Measurements from ENCODE around the gene INO80E.

The INO80E gene

GRCh38 chr16:30002614-30003346 lies 6.7 kb downstream of the INO80E start:
- H3K27me3 ChIP-seq (replicated peaks; ENCODE audit: insufficient read depth, low read length), result peaks cover 5% of the 10 kb centered on the region; the same call in 1 of the 2 replicates
- H4K20me1 ChIP-seq (ENCODE audit: insufficient read depth, low read length), result no peaks in the 10 kb centered on the region
- H3K9me2 ChIP-seq (replicated peaks; ENCODE audit: insufficient read depth, low read length), result no peaks in the 10 kb centered on the region
- no peaks in the 10 kb centered on the region for H3K9me3 ChIP-seq (replicated peaks; ENCODE audit: insufficient read depth, low read length)
- H3F3A ChIP-seq (ENCODE audit: insufficient read depth, low read length), result no peaks in the 10 kb centered on the region
- H3K4me1 ChIP-seq (ENCODE audit: low read length), result no peaks in the 10 kb centered on the region
- no peak for DNase-seq
- H3K79me2 ChIP-seq (ENCODE audit: low read length), result no peaks in the 10 kb centered on the region
- no peaks in the 10 kb centered on the region for H3K36me3 ChIP-seq (replicated peaks; ENCODE audit: insufficient read depth, low read length)
- TF ChIP-seq EZH2 (optimal IDR thresholded peaks at IDR 0.05; ENCODE audit: low read depth, low read length) (no peak), CTCF (IDR thresholded peaks at IDR 0.05; ENCODE audit: low read length) (no peak), EZH2phosphoT487 (IDR thresholded peaks at IDR 0.05; ENCODE audit: low read length) (no peak)
- H3K9ac ChIP-seq (ENCODE audit: low read length), result no peak overlapping the region
- H3K4me3 ChIP-seq (ENCODE audit: low read length), result no peak overlapping the region
- no peak overlapping the region for H3K4me2 ChIP-seq (ENCODE audit: low read depth, low read length)
- H3K27ac ChIP-seq (ENCODE audit: low read length), result no peak overlapping the region
- no peak overlapping the region for H2AFZ ChIP-seq (ENCODE audit: low read length)

GRCh38 chr16:30003670-30004423 lies 7.8 kb downstream of the INO80E start:
- no peaks in the 10 kb centered on the region for H3K36me3 ChIP-seq (replicated peaks; ENCODE audit: insufficient read depth, low read length)
- no peaks in the 10 kb centered on the region for H3K4me1 ChIP-seq (ENCODE audit: low read length)
- H4K20me1 ChIP-seq (ENCODE audit: insufficient read depth, low read length), result no peaks in the 10 kb centered on the region

GRCh38 chr16:30004424-30004776 lies 8.4 kb downstream of the INO80E start:
- H3K4me3 ChIP-seq (ENCODE audit: low read length), result no peak overlapping the region
- no peak overlapping the region for H3K4me2 ChIP-seq (ENCODE audit: low read depth, low read length)
- H4K20me1 ChIP-seq (ENCODE audit: insufficient read depth, low read length), result no peaks in the 10 kb centered on the region
- no peak overlapping the region for H3K27ac ChIP-seq (ENCODE audit: low read length)
- H3K9me3 ChIP-seq (replicated peaks; ENCODE audit: insufficient read depth, low read length), result no peaks in the 10 kb centered on the region
- H2AFZ ChIP-seq (ENCODE audit: low read length), result no peak overlapping the region
- no peaks in the 10 kb centered on the region for H3K4me1 ChIP-seq (ENCODE audit: low read length)
- no peaks in the 10 kb centered on the region for H3K36me3 ChIP-seq (replicated peaks; ENCODE audit: insufficient read depth, low read length)
- H3K27me3 ChIP-seq (replicated peaks; ENCODE audit: insufficient read depth, low read length), result peaks cover 18% of the 10 kb centered on the region; the same call in 1 of the 2 replicates
- H3K9ac ChIP-seq (ENCODE audit: low read length), result no peak overlapping the region
- DNase-seq, result no peak
- TF ChIP-seq CTCF (IDR thresholded peaks at IDR 0.05; ENCODE audit: low read length) (no peak), EZH2 (optimal IDR thresholded peaks at IDR 0.05; ENCODE audit: low read depth, low read length) (no peak), EZH2phosphoT487 (IDR thresholded peaks at IDR 0.05; ENCODE audit: low read length) (no peak)
- H3F3A ChIP-seq (ENCODE audit: insufficient read depth, low read length), result no peaks in the 10 kb centered on the region
- H3K9me2 ChIP-seq (replicated peaks; ENCODE audit: insufficient read depth, low read length), result no peaks in the 10 kb centered on the region
- H3K79me2 ChIP-seq (ENCODE audit: low read length), result no peaks in the 10 kb centered on the region

More at GRCh38 chr16:30003670-30004423, 7.8 kb downstream of the INO80E start:
- H2AFZ ChIP-seq (ENCODE audit: low read length), result no peak overlapping the region
- no peaks in the 10 kb centered on the region for H3F3A ChIP-seq (ENCODE audit: insufficient read depth, low read length)
- H3K4me2 ChIP-seq (ENCODE audit: low read depth, low read length), result no peak overlapping the region
- no peak overlapping the region for H3K4me3 ChIP-seq (ENCODE audit: low read length)
- no peak for DNase-seq
- no peaks in the 10 kb centered on the region for H3K79me2 ChIP-seq (ENCODE audit: low read length)
- H3K9ac ChIP-seq (ENCODE audit: low read length), result no peak overlapping the region
- TF ChIP-seq CTCF (IDR thresholded peaks at IDR 0.05; ENCODE audit: low read length) (no peak), EZH2 (optimal IDR thresholded peaks at IDR 0.05; ENCODE audit: low read depth, low read length) (no peak), EZH2phosphoT487 (IDR thresholded peaks at IDR 0.05; ENCODE audit: low read length) (no peak)
- H3K9me2 ChIP-seq (replicated peaks; ENCODE audit: insufficient read depth, low read length), result no peaks in the 10 kb centered on the region
- H3K27me3 ChIP-seq (replicated peaks; ENCODE audit: insufficient read depth, low read length), result peaks cover 12% of the 10 kb centered on the region; the same call in 1 of the 2 replicates
- no peak overlapping the region for H3K27ac ChIP-seq (ENCODE audit: low read length)
- H3K9me3 ChIP-seq (replicated peaks; ENCODE audit: insufficient read depth, low read length), result no peaks in the 10 kb centered on the region
